ENCODE measurements around the gene LIFR.

The LIFR gene

DNA sequence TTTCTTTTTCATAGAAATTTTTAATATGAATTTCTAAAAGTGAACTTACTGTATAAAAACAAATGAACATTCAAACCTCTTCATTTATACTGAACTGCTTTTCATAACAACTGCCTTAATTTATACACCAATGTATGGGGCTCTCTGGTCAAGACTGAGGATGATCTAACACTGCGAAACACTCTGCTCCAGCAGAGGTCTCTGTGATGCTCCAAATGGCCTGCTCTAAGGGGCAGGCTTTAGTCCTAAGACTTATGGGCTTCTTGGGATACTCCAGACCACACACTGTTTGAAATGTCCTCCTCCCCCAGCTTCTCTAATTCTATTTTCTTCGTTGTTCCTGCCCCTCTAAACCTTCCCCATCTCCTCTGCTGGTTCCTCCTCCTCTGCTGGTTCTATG, 58.5 kb downstream of the LIFR start:
- Histone ChIP-seq H3K4me1 (ENCODE audit: control insufficient read depth, insufficient read depth, low read length) (peaks cover 8% of the 10 kb centered on the region), H3K4me2 (ENCODE audit: low read length) (no peak overlapping the region), H3K9me3 (replicated peaks; ENCODE audit: low read length) (no peaks in the 10 kb centered on the region), H3K36me3 (ENCODE audit: insufficient read depth, low read length) (no peaks in the 10 kb centered on the region), H3K9ac (ENCODE audit: low read depth, low read length) (no peak overlapping the region), H3K27me3 (ENCODE audit: control insufficient read depth, insufficient read depth, low read length) (no peaks in the 10 kb centered on the region), H3K4me3 (ENCODE audit: low read length) (no peak overlapping the region)

DNA sequence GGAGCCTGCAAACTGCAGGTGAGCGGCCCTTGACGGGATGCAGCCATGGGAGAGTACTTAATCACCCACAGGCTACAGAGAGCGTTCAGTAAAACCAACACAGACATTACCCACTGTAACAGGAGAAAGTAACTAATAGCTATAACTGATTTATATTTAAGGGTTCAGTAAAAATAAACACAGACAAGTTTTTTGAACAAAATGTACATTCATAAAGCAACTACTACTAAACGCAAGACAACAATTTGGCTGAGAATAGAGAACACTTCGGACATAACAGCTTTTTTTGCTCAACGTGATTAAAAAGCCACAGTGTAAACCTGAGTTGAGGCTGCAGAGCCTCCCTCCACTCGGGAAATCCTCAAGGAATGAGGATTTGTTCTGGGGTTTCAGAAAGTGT, 61.7 kb downstream of the LIFR start:
- peaks cover 3% of the 10 kb centered on the region for H3K36me3 ChIP-seq (ENCODE audit: insufficient read depth, low read length)
- no peak overlapping the region for H3K9ac ChIP-seq (ENCODE audit: low read depth, low read length)
- H3K4me2 ChIP-seq (ENCODE audit: low read length), result no peak overlapping the region
- no peaks in the 10 kb centered on the region for H3K27me3 ChIP-seq (ENCODE audit: control insufficient read depth, insufficient read depth, low read length)
- no peak overlapping the region for H3K4me3 ChIP-seq (ENCODE audit: low read length)
- no peaks in the 10 kb centered on the region for H3K9me3 ChIP-seq (replicated peaks; ENCODE audit: low read length)
- no peaks in the 10 kb centered on the region for H3K4me1 ChIP-seq (ENCODE audit: control insufficient read depth, insufficient read depth, low read length)

DNA sequence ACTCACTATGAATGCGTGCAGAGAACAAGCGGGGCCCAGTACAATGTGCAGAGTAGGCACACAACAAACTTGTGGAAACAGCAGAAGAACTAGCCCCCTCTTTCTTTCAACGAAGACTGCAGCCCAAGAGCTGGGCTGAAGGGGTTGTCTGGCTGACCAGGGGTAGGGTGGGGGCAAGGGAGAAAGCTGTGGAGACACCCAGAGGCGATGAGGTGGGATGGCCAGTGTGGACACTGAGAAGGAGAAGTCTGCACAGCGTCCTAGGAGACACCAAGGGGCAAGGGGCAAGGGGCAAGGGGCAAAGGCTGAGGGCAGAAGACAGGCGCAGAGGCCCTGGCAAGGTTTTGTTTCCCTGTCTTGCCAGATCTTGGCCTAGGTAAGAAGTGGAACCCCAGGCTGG, 62.3 kb downstream of the LIFR start:
- peaks cover 3% of the 10 kb centered on the region for H3K36me3 ChIP-seq (ENCODE audit: insufficient read depth, low read length)
- H3K9me3 ChIP-seq (replicated peaks; ENCODE audit: low read length), result no peaks in the 10 kb centered on the region
- no peaks in the 10 kb centered on the region for H3K4me1 ChIP-seq (ENCODE audit: control insufficient read depth, insufficient read depth, low read length)
- no peak overlapping the region for H3K4me3 ChIP-seq (ENCODE audit: low read length)
- H3K4me2 ChIP-seq (ENCODE audit: low read length), result no peak overlapping the region
- H3K9ac ChIP-seq (ENCODE audit: low read depth, low read length), result no peak overlapping the region
- no peaks in the 10 kb centered on the region for H3K27me3 ChIP-seq (ENCODE audit: control insufficient read depth, insufficient read depth, low read length)

DNA sequence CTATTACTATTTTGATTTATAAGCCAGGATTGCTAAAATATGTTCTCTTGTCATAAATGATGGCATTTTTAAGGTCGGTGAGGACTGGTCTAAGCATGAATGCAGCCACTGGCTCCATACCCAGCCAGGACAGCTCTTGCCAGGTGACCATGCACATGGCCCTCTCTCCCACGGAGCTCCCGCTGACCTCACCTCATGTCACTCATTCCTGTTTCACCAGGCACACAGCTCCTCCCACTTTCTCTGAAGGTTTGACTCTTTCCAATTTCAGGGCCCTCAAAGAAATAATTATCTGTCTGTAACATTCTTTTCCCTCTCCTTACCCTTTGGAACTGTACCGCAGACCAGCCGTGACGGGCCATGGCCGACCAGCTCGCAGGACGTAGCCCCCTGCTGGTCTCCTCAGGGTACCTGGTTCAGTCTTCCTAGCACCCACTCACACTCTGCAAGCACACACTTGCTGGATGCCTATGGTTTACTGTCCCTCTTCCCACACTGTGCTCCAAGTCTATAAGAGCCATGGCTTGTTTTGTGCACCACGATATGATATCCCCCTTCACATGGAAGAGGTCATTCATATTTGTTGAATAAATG, 72.5 kb downstream of the LIFR start:
- no peak overlapping the region for H3K4me3 ChIP-seq (ENCODE audit: low read length)
- no peaks in the 10 kb centered on the region for H3K36me3 ChIP-seq (ENCODE audit: insufficient read depth, low read length)
- no peaks in the 10 kb centered on the region for H3K4me1 ChIP-seq (ENCODE audit: control insufficient read depth, insufficient read depth, low read length)
- H3K9me3 ChIP-seq (replicated peaks; ENCODE audit: low read length), result no peaks in the 10 kb centered on the region
- no peak overlapping the region for H3K9ac ChIP-seq (ENCODE audit: low read depth, low read length)
- no peaks in the 10 kb centered on the region for H3K27me3 ChIP-seq (ENCODE audit: control insufficient read depth, insufficient read depth, low read length)
- no peak overlapping the region for H3K4me2 ChIP-seq (ENCODE audit: low read length)

GRCh38 chr5:38479315-38479904, 77.0 kb downstream of the LIFR start:
- Histone ChIP-seq H3K9ac (ENCODE audit: low read depth, low read length) (no peak overlapping the region), H3K9me3 (replicated peaks; ENCODE audit: low read length) (no peaks in the 10 kb centered on the region), H3K4me1 (ENCODE audit: control insufficient read depth, insufficient read depth, low read length) (peaks cover 3% of the 10 kb centered on the region), H3K36me3 (ENCODE audit: insufficient read depth, low read length) (no peaks in the 10 kb centered on the region), H3K4me2 (ENCODE audit: low read length) (no peak overlapping the region), H3K27me3 (ENCODE audit: control insufficient read depth, insufficient read depth, low read length) (no peaks in the 10 kb centered on the region), H3K4me3 (ENCODE audit: low read length) (no peak overlapping the region)

GRCh38 chr5:38478878-38479277, 77.6 kb downstream of the LIFR start:
- Histone ChIP-seq H3K27me3 (ENCODE audit: control insufficient read depth, insufficient read depth, low read length) (no peaks in the 10 kb centered on the region), H3K4me3 (ENCODE audit: low read length) (no peak overlapping the region), H3K9me3 (replicated peaks; ENCODE audit: low read length) (no peaks in the 10 kb centered on the region), H3K4me2 (ENCODE audit: low read length) (no peak overlapping the region), H3K9ac (ENCODE audit: low read depth, low read length) (no peak overlapping the region), H3K36me3 (ENCODE audit: insufficient read depth, low read length) (no peaks in the 10 kb centered on the region), H3K4me1 (ENCODE audit: control insufficient read depth, insufficient read depth, low read length) (peaks cover 3% of the 10 kb centered on the region)

- Histone ChIP-seq H3K9ac (ENCODE audit: low read depth, low read length) (no peak overlapping the region), H3K9me3 (replicated peaks; ENCODE audit: low read length) (no peaks in the 10 kb centered on the region), H3K4me2 (ENCODE audit: low read length) (no peak overlapping the region), H3K4me3 (ENCODE audit: low read length) (no peak overlapping the region), H3K27me3 (ENCODE audit: control insufficient read depth, insufficient read depth, low read length) (no peaks in the 10 kb centered on the region), H3K36me3 (ENCODE audit: insufficient read depth, low read length) (no peaks in the 10 kb centered on the region), H3K4me1 (ENCODE audit: control insufficient read depth, insufficient read depth, low read length) (peaks cover 3% of the 10 kb centered on the region)
These were observed 78.3 kb downstream of the LIFR start for GRCh38 chr5:38478166-38478565.

DNA sequence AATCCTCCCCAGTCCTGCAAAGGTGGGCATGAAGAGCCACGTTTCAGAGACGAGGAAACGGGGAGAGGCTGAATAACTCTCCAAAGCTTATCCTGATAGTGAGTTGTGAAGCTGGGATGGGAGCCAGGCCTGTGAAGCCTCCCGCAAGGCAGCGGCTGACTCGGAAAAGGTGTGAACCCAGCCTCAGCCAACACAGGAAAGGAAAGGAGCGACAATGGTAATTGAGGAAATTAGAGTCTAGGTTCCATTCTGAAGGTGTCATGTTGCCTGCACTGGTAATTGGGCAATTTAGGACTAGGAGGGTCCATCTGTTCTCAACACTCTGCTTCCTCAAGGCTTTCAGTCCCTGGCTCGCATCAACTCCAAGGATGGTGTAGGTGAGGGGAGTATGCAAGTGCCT, 83.4 kb downstream of the LIFR start:
- no peak overlapping the region for H3K9ac ChIP-seq (ENCODE audit: low read depth, low read length)
- no peak overlapping the region for H3K4me2 ChIP-seq (ENCODE audit: low read length)
- no peaks in the 10 kb centered on the region for H3K9me3 ChIP-seq (replicated peaks; ENCODE audit: low read length)
- H3K4me1 ChIP-seq (ENCODE audit: control insufficient read depth, insufficient read depth, low read length), result peaks cover 18% of the 10 kb centered on the region
- H3K36me3 ChIP-seq (ENCODE audit: insufficient read depth, low read length), result no peaks in the 10 kb centered on the region
- H3K4me3 ChIP-seq (ENCODE audit: low read length), result no peak overlapping the region
- no peaks in the 10 kb centered on the region for H3K27me3 ChIP-seq (ENCODE audit: control insufficient read depth, insufficient read depth, low read length)

DNA sequence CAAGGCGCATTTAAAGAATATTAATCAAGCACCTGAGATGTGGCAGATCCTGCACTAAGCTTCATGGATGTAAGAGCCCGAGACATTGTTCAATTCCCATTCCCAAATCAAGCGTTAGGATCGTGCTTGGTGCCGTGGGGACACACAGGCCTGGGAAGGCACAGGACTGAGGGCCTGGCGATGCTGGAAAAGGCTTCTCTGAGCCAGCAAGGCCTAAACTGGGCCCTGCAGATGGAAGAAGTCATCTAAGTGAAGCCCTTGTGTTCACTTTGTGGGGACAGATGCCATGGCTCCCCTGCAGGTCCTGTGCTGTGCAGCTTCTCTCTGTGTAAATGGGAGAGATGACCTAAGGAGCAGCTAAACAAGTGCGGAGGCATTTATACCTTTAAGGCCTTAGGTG, 83.9 kb downstream of the LIFR start:
- peaks cover 23% of the 10 kb centered on the region for H3K4me1 ChIP-seq (ENCODE audit: control insufficient read depth, insufficient read depth, low read length)
- no peak overlapping the region for H3K4me2 ChIP-seq (ENCODE audit: low read length)
- H3K36me3 ChIP-seq (ENCODE audit: insufficient read depth, low read length), result no peaks in the 10 kb centered on the region
- H3K27me3 ChIP-seq (ENCODE audit: control insufficient read depth, insufficient read depth, low read length), result no peaks in the 10 kb centered on the region
- H3K9ac ChIP-seq (ENCODE audit: low read depth, low read length), result no peak overlapping the region
- no peaks in the 10 kb centered on the region for H3K9me3 ChIP-seq (replicated peaks; ENCODE audit: low read length)
- no peak overlapping the region for H3K4me3 ChIP-seq (ENCODE audit: low read length)

DNA sequence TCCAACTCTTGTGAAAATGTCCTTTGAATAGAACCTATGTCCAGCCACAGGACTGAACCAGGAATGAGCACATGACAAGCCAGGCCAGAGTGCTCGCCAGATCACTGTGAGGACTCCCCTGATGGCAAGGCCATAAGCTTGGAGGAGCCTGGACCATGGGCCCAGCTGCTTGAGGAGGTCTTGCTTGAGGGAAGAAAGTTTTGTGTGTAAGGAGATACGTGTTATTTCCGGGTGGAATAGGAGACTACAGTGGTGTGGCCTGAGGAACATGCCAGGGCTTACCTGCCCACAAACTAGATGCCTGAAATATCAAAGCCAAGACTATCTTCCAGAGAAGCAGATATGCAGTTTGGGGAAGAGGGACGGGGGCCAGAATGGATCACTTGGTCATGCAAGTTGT, 84.7 kb downstream of the LIFR start:
- H3K9ac ChIP-seq (ENCODE audit: low read depth, low read length), result no peak overlapping the region
- no peak overlapping the region for H3K4me2 ChIP-seq (ENCODE audit: low read length)
- H3K4me1 ChIP-seq (ENCODE audit: control insufficient read depth, insufficient read depth, low read length), result peaks cover 31% of the 10 kb centered on the region
- no peaks in the 10 kb centered on the region for H3K36me3 ChIP-seq (ENCODE audit: insufficient read depth, low read length)
- H3K4me3 ChIP-seq (ENCODE audit: low read length), result no peak overlapping the region
- no peaks in the 10 kb centered on the region for H3K9me3 ChIP-seq (replicated peaks; ENCODE audit: low read length)
- no peaks in the 10 kb centered on the region for H3K27me3 ChIP-seq (ENCODE audit: control insufficient read depth, insufficient read depth, low read length)

- H3K4me1 ChIP-seq (ENCODE audit: control insufficient read depth, insufficient read depth, low read length), result peaks cover 47% of the 10 kb centered on the region
- no peaks in the 10 kb centered on the region for H3K36me3 ChIP-seq (ENCODE audit: insufficient read depth, low read length)
- H3K4me2 ChIP-seq (ENCODE audit: low read length), result no peak overlapping the region
- H3K27me3 ChIP-seq (ENCODE audit: control insufficient read depth, insufficient read depth, low read length), result no peaks in the 10 kb centered on the region
- H3K9me3 ChIP-seq (replicated peaks; ENCODE audit: low read length), result no peaks in the 10 kb centered on the region
- no peak overlapping the region for H3K9ac ChIP-seq (ENCODE audit: low read depth, low read length)
- H3K4me3 ChIP-seq (ENCODE audit: low read length), result no peak overlapping the region
These were observed 86.7 kb downstream of the LIFR start for GRCh38 chr5:38469707-38470267.

Measured in skeletal muscle satellite cell (primary cell).